ENCODE measurements around the gene ZRANB3. TPM values are rescaled to one million over a fixed set of nuclear protein-coding genes. Genes with fewer than 3 reads are reported as not detected.

Gene ZRANB3
- total and polyA plus RNA-seq, 4 donors = 2.5 to 7.2 (median 4.1) TPM

DNA sequence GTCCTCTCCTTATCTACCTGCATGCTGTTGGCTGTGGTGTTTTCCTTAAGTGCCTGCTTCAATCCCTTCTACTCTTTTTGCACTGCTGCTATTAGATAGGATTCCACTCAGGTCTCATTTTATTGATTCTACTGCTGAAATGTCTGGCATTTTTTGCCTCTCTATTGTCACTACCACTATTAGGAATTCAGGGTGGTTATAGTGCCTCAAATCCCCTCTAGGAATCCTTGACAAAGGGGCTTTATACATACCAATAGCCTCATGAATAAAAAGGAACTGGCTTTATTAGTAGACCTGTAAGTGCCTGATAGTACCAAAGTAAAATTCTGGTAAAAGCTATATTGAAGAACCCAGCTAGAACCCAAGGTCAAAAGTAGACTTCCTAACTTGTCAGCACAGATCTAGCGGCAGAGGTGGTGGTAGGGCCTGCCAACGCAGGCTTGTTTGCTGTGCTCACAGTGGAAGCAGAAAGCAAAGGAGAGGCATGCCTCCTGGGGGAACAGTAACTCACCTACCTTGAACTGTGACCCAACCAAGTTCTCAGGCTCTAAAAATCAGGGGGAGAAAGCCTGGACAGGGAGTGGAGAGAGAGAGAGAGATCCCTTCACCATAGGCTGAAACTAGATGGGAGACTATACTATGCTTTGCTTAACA is 278.1 kb downstream of the ZRANB3 start:
- Histone ChIP-seq H3K4me1 (ENCODE audit: control insufficient read depth in 4 of 4, insufficient read depth in 4 of 4, low read length in 3 of 4) (no peaks in the 10 kb centered on the region), H3K9ac (ENCODE audit: low read depth in 1 of 2, low read length in 2 of 2) (no peak overlapping the region), H3K36me3 (ENCODE audit: control insufficient read depth in 4 of 4, insufficient read depth in 3 of 4, low read depth in 1 of 4, low read length in 3 of 4) (no peaks in the 10 kb centered on the region), H3K27me3 (ENCODE audit: control insufficient read depth in 4 of 4, insufficient read depth in 4 of 4, low read length in 3 of 4) (no peaks in the 10 kb centered on the region), H3K4me3 (ENCODE audit: low read depth in 1 of 3, low read length in 3 of 3) (no peak overlapping the region), H3K9me3 (ENCODE audit: control insufficient read depth in 4 of 4, low read length in 3 of 4) (peaks cover 0 to 1% (median 0%) of the 10 kb centered on the region in 4 donors), H3K27ac (ENCODE audit: low read depth in 1 of 2, low read length in 2 of 2) (no peak overlapping the region)
- no peak for TF ChIP-seq JUND (IDR thresholded peaks at IDR 0.05)
- TF ChIP-seq, protein P1, sequence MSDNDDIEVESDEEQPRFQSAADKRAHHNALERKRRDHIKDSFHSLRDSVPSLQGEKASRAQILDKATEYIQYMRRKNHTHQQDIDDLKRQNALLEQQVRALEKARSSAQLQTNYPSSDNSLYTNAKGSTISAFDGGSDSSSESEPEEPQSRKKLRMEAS (IDR thresholded peaks at IDR 0.05) = no peak
- TF ChIP-seq NR2F2 (IDR thresholded peaks at IDR 0.05) = no peak
- no peak for TF ChIP-seq HNF4A (conservative IDR thresholded peaks at IDR 0.05)
- TF ChIP-seq RAD21 (IDR thresholded peaks at IDR 0.05) = no peak
- TF ChIP-seq YY1 (IDR thresholded peaks at IDR 0.05) = no peak
- TF ChIP-seq SP1 (IDR thresholded peaks at IDR 0.05) = no peak
- TF ChIP-seq, protein P2, sequence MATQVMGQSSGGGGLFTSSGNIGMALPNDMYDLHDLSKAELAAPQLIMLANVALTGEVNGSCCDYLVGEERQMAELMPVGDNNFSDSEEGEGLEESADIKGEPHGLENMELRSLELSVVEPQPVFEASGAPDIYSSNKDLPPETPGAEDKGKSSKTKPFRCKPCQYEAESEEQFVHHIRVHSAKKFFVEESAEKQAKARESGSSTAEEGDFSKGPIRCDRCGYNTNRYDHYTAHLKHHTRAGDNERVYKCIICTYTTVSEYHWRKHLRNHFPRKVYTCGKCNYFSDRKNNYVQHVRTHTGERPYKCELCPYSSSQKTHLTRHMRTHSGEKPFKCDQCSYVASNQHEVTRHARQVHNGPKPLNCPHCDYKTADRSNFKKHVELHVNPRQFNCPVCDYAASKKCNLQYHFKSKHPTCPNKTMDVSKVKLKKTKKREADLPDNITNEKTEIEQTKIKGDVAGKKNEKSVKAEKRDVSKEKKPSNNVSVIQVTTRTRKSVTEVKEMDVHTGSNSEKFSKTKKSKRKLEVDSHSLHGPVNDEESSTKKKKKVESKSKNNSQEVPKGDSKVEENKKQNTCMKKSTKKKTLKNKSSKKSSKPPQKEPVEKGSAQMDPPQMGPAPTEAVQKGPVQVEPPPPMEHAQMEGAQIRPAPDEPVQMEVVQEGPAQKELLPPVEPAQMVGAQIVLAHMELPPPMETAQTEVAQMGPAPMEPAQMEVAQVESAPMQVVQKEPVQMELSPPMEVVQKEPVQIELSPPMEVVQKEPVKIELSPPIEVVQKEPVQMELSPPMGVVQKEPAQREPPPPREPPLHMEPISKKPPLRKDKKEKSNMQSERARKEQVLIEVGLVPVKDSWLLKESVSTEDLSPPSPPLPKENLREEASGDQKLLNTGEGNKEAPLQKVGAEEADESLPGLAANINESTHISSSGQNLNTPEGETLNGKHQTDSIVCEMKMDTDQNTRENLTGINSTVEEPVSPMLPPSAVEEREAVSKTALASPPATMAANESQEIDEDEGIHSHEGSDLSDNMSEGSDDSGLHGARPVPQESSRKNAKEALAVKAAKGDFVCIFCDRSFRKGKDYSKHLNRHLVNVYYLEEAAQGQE (IDR thresholded peaks at IDR 0.05) = no peak
- TF ChIP-seq, protein P3, sequence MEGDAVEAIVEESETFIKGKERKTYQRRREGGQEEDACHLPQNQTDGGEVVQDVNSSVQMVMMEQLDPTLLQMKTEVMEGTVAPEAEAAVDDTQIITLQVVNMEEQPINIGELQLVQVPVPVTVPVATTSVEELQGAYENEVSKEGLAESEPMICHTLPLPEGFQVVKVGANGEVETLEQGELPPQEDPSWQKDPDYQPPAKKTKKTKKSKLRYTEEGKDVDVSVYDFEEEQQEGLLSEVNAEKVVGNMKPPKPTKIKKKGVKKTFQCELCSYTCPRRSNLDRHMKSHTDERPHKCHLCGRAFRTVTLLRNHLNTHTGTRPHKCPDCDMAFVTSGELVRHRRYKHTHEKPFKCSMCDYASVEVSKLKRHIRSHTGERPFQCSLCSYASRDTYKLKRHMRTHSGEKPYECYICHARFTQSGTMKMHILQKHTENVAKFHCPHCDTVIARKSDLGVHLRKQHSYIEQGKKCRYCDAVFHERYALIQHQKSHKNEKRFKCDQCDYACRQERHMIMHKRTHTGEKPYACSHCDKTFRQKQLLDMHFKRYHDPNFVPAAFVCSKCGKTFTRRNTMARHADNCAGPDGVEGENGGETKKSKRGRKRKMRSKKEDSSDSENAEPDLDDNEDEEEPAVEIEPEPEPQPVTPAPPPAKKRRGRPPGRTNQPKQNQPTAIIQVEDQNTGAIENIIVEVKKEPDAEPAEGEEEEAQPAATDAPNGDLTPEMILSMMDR (IDR thresholded peaks at IDR 0.05; ENCODE audit: low read depth, low read length, missing input control) = no peak
- TF ChIP-seq EGR1 (IDR thresholded peaks at IDR 0.05; ENCODE audit: low read depth in 2 of 2) = no peak
- no peak for TF ChIP-seq RXRA (IDR thresholded peaks at IDR 0.05)
- no peak for TF ChIP-seq HNF4G (IDR thresholded peaks at IDR 0.05)
- TF ChIP-seq FOXA2 (IDR thresholded peaks at IDR 0.05) = no peak
- TF ChIP-seq, protein P4, sequence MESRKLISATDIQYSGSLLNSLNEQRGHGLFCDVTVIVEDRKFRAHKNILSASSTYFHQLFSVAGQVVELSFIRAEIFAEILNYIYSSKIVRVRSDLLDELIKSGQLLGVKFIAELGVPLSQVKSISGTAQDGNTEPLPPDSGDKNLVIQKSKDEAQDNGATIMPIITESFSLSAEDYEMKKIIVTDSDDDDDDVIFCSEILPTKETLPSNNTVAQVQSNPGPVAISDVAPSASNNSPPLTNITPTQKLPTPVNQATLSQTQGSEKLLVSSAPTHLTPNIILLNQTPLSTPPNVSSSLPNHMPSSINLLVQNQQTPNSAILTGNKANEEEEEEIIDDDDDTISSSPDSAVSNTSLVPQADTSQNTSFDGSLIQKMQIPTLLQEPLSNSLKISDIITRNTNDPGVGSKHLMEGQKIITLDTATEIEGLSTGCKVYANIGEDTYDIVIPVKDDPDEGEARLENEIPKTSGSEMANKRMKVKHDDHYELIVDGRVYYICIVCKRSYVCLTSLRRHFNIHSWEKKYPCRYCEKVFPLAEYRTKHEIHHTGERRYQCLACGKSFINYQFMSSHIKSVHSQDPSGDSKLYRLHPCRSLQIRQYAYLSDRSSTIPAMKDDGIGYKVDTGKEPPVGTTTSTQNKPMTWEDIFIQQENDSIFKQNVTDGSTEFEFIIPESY (IDR thresholded peaks at IDR 0.05) = no peak
- no peak for TF ChIP-seq TAF1 (conservative IDR thresholded peaks at IDR 0.05)
- TF ChIP-seq, protein P5, sequence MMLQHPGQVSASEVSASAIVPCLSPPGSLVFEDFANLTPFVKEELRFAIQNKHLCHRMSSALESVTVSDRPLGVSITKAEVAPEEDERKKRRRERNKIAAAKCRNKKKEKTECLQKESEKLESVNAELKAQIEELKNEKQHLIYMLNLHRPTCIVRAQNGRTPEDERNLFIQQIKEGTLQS (IDR thresholded peaks at IDR 0.05) = no peak
- no peak for TF ChIP-seq FOXA1 (IDR thresholded peaks at IDR 0.05)
- TF ChIP-seq GABPA (IDR thresholded peaks at IDR 0.05 in 1 of 2, conservative IDR thresholded peaks at IDR 0.05 in 1 of 2) = no peak
- WGBS = 81% methylated on average over 2 of the region's 2 CpGs
- no peak for DNase-seq (ENCODE audit: low spot score)

All from liver (tissue), 9 donors.